Esophagus muscularis mucosa (tissue), 4 donors: ENCODE results near the gene PDGFC.

Source experiments
- EP300 ChIP-seq: sonication (generic); formaldehyde crosslinking; IDR thresholded peaks from one replicate; pipeline ENCODE4 v1.6.1; 2017; ENCODE audit warnings: antibody characterized with exemption
- POLR2A ChIP-seq: fragments of 450-650 bp; IDR thresholded peaks from one replicate; pipeline ENCODE4 v1.6.1; 2017; ENCODE audit warnings: antibody characterized with exemption, moderate library complexity, mild to moderate bottlenecking, low read depth
- TF ChIP-seq, protein P1 (sequence below), 3 experiments: fragments of 200-600 bp in 2 of 3; fragments of 450-650 bp in 1 of 3; sonication (generic) in 2 of 3; IDR thresholded peaks; one replicate each; pipeline ENCODE4 v1.5.1; 2017 to 2019; ENCODE audit warnings: antibody characterized with exemption in 3 of 3, mild to moderate bottlenecking in 2 of 3, moderate library complexity in 1 of 3

DNA sequence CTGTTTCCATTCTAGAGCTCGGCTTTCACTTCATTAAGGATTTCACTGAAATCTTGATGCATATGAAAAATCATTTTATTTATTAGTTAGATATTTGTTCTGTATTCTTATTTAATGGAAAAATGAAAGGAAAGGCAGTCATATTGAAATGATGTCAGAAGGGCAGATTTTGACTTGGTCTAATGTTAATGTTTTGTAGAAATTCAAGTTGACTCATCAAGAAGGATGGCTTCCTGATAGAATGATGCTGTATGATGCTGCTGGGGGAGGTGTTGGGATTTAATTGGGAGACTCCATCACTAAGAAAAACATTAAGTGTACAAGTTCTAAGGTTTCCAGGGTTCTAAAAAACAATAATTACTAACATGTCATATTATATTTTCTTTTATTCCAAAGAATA, 204.8 kb downstream of the PDGFC start:
- TF ChIP-seq EP300 = no peak
- TF ChIP-seq POLR2A = no peak
- TF ChIP-seq, protein P1, sequence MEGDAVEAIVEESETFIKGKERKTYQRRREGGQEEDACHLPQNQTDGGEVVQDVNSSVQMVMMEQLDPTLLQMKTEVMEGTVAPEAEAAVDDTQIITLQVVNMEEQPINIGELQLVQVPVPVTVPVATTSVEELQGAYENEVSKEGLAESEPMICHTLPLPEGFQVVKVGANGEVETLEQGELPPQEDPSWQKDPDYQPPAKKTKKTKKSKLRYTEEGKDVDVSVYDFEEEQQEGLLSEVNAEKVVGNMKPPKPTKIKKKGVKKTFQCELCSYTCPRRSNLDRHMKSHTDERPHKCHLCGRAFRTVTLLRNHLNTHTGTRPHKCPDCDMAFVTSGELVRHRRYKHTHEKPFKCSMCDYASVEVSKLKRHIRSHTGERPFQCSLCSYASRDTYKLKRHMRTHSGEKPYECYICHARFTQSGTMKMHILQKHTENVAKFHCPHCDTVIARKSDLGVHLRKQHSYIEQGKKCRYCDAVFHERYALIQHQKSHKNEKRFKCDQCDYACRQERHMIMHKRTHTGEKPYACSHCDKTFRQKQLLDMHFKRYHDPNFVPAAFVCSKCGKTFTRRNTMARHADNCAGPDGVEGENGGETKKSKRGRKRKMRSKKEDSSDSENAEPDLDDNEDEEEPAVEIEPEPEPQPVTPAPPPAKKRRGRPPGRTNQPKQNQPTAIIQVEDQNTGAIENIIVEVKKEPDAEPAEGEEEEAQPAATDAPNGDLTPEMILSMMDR (IDR thresholded peaks at IDR 0.05) = no peak
